ENCODE measurements around the gene KRT8. TPM values are rescaled to one million over a fixed set of nuclear protein-coding genes. Genes with fewer than 3 reads are reported as not detected.

The KRT8 gene
- polyA plus RNA-seq (2013, experiment 1 of 2; ENCODE audit: insufficient read length), result 42.5 TPM
- polyA plus RNA-seq (2013, experiment 2 of 2; ENCODE audit: insufficient read length), result 45.1 TPM

DNA sequence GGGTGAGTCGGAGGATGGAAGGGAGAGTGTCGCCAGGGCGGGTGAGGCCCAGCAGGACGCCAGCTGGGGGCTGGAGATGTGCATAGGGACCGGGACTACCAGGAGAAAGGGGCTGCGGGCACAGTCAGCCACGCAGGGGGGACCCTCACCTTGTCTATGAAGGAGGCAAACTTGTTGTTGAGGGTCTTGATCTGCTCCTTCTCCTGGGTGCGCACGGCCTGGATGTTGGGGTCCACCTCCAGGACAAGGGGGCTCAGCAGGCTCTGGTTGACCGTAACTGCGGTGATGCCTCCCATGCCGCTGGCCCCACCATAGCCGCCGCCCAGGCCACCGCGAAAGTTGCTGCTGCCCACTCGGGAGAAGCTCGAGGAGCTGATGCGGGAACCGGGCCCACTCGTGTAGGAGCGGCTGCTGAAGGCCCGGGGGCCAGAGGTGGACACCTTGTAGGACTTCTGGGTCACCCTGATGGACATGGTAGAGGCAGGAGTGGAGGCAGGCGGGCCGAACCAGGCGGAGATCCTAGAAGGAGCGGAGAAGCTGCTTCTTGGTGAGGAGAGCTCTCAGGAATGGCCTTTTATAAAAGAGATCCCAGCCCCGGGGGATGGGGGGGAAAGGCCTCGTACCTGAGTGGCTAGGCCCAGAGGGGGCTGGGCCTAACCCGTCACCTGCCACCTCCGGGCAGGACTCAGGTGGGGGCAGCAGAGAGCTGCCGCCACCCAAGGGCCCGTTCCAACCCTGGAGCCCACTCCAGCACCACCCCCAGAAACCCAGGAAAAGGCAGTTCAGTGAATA is at the start of gene KRT8:
Gene KRT8 (minus strand): TSS at position 568 of the 792 bp plus-strand sequence. CDS start 95 bp downstream, at position 473.
- peak; percentile 20 for DNase-seq

DNA sequence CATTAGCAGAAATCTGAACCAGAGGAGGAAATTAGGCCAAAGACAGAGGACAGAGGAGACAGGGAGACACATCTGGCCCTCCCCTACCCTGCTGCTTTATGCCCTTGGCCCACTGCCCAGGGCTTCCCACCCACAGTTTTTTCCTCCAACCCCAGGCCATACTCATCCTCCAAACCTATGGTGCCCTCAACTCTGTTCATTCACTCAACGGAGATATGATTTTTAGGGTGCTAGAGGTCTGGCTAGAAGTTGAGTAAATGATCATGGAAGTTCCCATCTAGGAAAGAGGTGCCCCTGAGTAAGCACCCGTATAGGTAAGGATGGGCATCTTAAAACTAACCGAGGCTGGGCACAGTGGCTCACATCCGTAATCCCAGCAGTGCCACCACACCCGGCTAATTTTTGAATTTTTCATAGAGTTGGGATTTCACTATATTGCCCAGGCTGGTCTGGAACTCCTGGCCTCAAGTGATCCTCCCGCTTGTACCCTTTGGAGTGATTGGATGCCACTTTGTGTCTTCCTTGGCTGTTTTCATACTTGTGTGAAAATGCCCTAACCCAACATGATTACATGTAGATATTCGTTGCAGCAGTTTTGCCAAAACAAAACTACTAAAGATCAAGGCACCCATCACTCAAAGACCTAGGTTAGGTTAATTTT is 48.4 kb upstream of the KRT8 start:
- no peak for DNase-seq

DNA sequence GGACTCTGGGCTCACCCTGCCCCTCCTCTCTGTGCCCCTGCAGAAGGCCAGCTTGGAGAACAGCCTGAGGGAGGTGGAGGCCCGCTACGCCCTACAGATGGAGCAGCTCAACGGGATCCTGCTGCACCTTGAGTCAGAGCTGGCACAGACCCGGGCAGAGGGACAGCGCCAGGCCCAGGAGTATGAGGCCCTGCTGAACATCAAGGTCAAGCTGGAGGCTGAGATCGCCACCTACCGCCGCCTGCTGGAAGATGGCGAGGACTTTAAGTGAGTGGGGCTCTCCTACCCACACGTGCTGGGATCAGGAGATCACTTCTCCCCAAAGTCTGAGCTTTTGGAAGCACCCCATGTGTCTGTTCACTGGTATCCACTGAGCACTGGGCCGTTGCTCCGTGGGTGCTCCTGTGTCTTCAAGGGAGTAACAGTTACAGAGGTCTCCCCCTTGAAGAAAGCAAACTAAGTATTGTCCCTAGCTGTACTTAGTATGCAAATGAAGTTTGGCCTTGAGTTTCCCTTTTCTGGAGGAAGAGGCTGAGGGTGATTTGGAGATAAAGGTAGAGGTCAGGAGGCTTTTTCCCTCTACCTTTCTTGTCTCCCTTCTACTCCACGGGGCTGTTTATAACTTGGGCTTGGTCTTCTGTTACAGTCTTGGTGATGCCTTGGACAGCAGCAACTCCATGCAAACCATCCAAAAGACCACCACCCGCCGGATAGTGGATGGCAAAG is 47.4 kb upstream of the KRT8 start:
- DNase-seq, result no peak

GRCh38 chr12:52951640-52952039 is 46.8 kb upstream of the KRT8 start:
- no peak for DNase-seq

- DNase-seq, result no peak
These were observed 46.2 kb upstream of the KRT8 start for GRCh38 chr12:52951126-52951525.

- no peak for DNase-seq
These were observed 45.7 kb upstream of the KRT8 start for GRCh38 chr12:52950553-52950952.

DNA sequence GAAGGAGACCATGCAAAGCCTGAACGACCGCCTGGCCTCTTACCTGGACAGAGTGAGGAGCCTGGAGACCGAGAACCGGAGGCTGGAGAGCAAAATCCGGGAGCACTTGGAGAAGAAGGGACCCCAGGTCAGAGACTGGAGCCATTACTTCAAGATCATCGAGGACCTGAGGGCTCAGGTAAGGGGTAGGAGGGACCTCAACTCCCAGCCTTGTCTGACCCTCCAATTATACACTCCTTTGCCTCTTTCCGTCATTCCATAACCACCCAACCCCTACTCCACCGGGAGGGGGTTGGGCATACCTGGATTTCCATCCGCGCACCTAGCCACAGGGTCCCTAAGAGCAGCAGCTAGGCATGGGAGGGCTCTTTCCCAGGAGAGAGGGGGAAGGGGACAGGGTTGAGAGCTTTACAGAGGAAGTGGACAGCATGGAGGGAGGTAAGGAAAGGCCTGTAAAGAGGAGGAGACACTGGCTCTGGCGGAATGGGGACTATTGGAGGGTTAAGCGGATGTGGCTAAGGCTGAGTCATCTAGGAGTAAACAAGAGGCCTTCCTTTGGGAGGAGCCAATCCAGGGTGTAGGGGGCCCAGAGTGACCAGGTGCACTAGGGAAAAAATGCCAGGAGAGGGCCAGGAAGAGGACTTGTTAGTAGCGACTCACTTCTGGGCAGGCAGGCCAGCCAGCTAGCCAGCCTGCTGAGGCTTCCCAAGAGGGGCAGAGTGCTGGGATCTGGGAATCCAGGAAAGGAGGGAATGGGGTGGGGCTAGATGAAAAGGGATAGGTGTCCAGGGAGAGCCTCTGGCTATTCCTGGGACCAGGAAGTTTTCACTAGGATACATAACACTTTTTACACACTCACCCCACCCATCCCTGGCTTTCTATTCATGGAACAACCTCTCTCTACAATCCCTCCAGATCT is 44.8 kb upstream of the KRT8 start:
- peak; percentile 66 for DNase-seq

DNA sequence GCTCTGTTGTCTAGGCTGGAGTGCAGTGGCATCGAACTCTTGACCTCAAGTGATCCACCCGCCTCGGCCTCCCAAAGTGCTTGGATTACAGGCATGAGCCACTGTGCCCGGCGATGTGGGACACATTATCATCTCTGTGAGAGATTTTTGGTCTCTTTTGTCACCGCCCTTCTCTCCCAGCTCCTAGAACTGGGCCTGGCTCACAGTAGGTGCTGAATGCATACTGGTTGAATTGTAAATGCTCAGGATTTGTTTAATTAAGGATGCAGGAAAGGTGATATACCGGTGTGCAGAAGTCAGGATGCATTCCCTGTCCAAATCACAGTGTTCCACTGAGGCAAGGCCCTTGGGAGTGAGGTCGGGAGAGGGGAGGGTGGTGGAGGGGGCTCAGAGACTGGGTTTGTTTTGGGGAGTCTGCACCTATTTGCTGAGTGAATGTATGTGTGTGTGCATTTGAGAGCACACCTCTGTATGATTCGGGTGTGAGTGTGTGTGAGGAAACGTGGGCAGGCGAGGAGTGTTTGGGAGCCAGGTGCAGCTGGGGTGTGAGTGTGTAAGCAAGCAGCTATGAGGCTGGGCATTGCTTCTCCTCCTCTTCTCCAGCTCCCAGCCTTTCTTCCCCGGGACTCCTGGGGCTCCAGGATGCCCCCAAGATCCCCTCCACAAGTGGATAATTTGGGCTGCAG is 43.0 kb upstream of the KRT8 start:
- DNase-seq, result no peak

DNA sequence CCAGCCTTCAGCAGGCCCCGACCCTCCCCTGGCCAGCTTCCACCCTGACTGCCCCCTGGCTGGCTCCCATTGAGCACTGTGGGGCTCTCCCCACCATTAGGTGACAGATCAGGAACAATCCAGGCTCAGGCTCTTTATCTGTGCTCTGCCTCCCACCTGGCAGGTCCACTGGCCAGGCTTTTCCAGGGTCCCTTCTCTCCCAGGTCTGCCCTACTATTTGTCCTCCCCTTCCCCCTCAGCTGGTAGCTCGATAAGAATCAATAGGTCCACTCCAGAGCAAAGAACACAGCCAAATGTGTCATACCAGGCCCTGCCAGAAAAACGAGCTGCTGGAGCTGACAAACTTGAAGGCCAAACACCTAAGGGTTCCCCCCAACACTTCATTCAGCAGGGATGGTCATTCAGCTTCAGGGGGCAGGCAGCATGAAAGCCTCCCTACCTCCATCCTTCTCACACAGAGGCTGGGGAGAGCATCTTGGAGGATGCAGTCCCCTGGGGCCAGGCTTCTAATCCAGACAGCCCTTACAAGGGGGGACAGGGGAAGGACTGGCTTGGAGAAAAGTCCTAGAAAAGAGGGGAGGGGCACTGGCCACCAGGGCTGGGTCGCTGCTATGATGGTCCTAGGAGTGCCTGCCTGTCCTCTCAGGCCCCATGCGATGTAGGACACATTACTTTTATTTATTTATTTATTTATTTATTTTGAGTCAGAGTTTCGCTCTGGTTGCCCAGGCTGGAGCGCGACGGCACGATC is 42.1 kb upstream of the KRT8 start:
- DNase-seq, result no peak

DNA sequence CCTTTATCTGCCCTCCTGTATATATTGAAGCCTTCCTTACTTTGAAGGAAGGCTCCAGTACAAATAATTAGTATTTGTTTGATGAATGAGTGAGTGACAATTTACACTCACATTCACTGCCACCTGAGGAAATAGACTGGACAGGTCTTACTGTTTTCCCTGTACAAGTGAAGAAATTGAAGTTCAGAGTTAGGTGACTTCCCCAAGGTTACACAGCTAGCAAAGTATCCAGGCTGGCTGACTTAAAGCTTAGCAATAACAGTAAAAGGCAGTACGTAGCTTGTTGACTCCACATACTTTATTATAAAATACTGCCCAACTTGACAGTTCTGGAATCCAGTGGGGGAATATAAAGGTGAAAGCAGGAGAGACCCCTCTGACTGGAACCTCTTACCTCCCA is 41.5 kb upstream of the KRT8 start:
- no peak for DNase-seq

GRCh38 chr12:52945389-52946232 is 40.7 kb upstream of the KRT8 start:
- DNase-seq, result peak; percentile 60

DNA sequence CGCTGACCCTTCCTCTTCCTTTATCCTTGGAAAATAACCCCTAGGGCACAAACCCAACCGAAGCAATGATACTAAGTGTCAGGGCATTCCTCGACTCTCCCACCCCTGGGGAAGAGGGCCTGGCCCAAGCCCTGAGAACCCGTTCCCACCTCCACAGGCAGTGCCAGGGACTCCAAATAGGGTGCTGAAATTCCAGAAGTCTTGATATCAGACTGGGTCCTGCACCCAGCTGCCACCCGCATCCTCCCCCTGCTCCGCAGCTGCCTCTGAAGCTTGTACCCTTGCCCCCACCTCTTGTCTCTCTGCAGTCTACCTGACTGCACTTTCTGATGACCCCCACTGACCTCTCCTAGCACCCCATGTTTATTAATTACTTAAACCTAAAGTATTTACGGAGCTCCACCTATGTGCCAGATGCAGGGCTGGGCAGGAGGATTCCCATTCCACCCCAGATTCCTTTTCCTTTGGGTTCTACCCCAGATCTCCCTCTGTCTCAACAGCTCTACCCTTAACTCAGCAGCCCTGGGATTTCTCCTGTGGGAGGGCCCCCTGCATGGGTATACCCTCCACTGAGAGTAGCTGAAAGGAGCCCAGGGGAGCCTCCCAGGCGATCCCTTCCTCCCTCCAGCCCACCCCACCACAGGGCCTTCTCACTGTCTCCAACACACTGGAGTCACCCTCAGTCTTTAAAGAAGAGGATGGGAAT is 40.0 kb upstream of the KRT8 start:
- DNase-seq, result no peak

GRCh38 chr12:52942901-52943181 is 38.0 kb upstream of the KRT8 start:
- no peak for DNase-seq

DNA sequence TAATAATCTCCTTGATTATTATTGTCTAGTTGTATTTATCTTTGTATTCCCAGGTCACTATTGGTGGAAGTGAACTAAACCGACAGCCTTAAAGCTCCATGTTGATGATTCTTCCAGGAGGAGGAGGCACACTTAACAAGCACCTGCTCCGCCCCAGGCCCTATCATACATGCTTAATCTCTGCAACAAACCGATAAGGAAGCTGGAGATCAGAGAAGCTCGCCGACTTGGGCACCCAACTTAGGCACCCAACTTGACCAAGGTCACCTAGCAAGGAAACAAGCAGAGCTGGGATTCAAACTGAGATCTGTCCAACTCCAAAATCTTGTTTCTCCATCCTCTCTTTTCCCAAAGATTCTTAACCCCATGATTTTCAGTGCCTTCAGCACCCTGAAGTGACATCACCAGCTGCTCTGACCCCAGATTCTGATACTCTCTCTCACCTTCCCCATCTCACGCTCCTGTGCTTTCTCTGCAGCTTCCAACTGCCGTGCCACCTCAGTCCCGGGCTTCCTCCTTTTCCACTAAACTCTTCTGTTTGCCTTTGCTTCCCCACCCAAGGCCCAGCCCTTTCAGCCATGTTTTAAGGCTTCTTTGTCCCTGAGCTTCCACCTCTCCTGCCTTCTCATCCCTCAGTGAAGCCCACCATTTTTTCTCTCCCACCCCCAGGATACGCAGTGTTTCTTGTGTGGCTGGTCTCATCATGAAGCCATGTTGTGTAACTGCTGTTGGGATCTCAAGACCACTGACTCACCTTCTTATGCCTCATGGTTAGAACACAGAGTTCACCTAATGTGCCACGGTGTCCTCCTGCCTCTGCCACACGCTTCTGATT is 37.4 kb upstream of the KRT8 start:
- DNase-seq, result no peak

GRCh38 chr12:52929538-52929937 is 24.7 kb upstream of the KRT8 start:
- DNase-seq, result no peak

- no peak for DNase-seq
These were observed 23.1 kb upstream of the KRT8 start for GRCh38 chr12:52927964-52928363.

DNA sequence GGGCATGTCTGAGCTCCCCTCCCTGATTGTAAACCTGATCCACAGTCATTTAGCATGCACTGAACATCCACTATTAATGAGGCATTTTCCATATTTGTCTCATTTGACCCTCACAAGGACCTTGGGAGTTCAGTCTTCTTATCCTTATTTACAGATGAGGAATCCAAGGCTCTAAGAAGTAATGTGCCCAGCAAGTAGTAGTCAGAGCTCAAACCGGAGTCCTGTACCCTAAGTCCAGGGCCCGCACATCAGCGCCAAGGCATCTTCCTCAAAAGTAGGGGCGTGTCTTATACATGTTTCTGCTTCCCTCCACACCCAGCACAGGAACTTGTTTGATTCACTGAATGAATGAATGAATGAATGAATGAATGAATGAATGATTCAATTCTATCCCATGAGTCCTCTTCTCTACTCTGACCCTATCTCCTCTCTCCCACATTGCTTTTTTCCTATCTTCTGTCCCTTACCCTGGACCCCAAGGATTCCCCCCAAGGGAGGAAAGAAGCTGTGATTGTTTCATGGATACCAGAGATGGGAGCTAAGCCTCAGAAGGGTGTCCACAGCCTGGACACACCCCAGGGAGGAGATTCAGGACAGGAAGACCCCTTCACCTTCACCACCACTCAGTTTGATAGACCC is 21.8 kb upstream of the KRT8 start:
- DNase-seq, result no peak
